ENCODE measurements around the gene ZNF407.
"Not testable (repeated sequence)": the region's sequence is repeated elsewhere in the genome, so short reads cannot be mapped to it uniquely, and the experiment has no call there.

Gene ZNF407

DNA sequence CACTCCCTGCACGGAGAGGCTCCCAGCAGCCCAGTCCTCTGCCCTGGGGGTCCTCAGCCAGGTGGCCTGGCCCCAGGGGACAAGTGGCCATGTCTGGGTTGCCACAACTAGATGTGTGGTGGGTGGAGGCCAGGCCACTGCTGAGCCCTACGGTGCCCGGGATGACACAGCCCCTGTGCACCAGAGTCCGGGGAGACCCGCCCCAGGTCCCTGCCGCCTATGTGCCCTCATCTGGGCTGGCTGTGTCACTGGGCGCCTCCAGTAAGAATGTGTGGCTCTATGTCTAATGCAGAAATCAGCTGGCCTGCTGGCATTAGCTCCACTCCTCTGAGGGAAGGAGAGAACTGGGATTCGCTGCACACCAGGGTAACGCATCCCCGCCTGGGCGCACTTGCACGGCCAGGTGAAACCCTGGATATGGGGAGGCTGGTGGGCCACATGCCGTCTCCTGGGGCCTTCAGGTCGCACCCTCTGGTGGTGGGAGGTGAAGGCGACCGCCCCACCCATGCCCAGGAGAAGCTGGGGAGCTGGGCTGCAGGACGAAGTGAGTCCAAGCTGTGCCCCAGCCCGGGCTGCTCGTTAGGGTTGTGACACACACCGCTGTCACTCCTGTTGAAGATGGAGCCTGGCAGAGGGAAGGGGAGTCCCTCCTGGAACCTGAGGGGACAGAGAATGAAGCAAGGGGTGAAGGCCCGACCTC is 475.2 kb downstream of the ZNF407 start:
- DNase-seq (ENCODE audit: low read depth), result no peak

DNA sequence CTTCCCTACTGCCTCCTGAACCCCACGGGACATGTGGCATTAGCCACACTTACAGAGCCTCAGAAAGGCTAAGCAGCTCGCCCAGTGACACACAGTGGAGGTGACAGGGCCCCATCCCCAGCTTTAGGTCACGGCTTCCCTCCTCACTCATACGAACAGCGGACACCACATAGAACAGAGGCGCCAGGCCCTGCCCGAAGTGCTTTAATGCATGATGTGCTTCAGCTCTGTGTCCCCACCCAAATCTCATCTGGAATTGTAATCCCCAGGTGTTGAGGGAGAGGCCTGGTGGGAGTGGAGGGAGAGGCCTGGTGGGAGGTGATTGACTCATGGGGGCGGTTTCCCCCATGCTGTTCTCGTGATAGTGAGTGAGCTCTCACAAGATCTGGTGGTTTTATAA is 476.0 kb downstream of the ZNF407 start:
- no peak for DNase-seq (ENCODE audit: low read depth)

DNA sequence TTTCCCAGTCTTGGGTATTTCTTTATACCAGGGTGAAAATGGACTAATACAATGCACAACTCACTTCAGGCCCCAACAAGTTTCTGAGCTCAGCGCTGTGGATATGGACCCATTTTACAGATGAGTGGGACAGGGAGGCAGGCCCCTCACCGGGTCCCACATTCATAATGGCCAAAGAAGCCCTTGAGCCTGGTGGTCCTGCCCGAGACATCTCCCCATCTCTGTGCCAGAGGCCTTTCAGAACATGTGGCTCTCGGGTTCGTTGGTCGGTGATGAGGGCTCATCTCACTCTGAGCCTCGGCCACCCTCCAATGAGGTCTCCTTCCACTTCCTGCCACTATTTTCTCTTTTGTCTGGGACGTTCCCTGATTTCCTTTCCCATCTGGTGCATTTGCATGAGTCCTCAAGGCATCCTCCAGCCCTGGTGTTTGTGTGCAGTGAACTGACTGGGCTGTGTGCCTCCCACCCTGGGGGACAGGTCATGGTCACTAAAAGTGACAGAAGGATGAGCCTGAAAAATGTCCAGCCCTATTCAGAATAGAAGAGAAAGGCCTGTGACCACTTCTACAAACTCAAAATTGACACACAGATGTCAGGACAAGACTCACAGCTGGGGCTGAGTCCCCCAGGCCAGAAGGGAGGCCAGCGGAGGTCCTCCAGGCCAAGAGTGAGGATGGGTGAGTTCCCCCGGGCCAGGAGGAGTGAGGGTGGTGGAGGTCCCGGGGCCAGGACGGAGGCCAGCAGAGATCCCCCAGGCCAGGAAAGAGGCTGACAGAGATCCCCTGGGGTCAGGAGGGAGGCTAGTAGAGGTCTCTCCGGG is 476.7 kb downstream of the ZNF407 start:
- no peak for DNase-seq (ENCODE audit: low read depth)

DNA sequence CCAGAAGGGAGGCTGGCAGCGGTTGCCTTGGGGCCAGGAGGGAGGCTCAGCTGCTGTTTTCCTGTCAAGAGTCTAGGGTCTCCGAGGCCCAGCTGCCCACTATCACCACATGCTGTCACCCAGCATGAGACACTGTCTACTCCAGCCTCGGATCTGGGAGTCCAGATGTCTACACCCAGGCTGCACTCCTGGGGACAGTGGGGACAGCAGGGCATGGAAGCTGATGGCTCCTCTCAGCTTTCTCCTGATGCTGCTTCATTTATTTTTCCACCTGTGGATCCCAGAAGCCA is 477.3 kb downstream of the ZNF407 start:
- no peak for DNase-seq (ENCODE audit: low read depth)

DNA sequence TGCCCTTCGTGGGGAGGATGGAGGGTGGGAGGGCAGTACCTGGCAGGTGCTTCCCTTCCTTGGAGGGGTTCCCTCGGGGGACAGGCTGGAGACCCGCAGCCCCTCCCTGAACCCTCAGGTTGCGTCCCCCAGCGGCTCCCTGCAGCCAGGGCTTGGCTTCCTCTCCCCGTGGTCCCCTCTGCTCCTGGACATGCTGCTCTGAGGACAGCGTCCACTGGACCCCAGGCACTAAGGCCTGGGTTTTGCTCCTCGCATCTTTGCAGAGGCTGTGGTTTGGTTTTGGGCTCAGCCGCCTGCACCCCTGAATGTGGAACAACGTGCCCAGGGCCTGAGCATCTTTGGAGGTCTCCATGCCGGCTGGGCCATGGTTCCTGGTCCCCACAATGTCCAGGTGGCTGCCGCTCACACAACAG is 477.8 kb downstream of the ZNF407 start:
- DNase-seq (ENCODE audit: low read depth), result no peak

DNA sequence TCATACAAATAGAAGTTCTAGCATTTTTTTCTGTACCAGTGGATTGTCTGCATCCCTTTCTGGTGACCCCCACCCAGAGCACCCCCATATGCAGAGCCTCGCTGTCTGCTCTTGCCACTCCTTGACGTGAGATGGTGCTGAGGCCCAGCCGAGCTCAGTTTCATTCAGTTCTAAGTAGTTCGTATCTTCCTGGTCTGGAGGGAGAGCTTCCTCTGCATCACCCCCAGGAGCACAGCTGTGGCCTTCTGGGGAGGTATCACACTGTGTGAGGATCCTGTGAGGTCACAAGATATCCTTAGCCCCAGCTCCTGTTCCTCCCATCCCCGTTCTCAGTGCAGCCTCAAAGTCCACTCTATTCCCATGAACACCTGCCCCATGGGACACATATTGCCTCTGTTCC is 478.6 kb downstream of the ZNF407 start:
- no peak for DNase-seq (ENCODE audit: low read depth)

DNA sequence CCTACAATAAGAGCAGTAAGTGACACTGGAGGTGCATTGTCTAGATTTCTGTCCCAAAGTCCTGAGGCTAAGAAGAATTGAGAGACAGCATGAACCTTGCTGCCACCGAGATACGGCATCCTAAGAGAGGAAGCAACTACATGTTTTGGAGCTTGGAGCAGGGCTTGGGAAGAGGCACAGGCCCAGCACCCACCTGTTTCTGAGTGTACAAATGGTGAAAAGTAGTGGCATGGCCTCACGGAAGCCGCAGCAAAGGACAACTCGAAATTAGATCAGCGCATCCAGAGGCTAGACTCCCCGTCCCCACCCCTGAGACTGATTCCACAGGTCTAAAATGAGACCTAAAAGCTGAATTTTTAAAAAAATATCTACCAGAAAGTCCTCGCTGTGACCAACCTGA is 483.8 kb downstream of the ZNF407 start:
- no peak for DNase-seq (ENCODE audit: low read depth)

DNA sequence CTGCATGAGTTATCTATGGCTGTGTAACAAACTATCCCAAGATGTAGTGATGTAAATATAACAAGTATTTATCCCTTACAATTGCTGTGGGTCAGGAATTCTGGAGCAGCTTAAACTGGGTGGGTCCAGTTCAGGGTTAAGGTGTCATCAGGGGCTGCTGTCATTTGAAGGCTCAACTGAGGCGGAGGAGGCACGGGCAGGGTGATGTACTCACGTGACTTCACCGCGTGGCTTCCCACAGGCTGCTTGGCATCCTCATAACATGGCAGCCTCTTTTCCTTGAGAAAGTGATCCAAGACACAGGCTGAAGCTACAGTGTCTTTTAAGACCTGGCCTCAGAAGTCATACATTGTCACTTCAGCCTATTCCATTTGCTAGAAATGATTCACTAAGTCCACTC is 485.5 kb downstream of the ZNF407 start:
- no peak for DNase-seq (ENCODE audit: low read depth)

DNA sequence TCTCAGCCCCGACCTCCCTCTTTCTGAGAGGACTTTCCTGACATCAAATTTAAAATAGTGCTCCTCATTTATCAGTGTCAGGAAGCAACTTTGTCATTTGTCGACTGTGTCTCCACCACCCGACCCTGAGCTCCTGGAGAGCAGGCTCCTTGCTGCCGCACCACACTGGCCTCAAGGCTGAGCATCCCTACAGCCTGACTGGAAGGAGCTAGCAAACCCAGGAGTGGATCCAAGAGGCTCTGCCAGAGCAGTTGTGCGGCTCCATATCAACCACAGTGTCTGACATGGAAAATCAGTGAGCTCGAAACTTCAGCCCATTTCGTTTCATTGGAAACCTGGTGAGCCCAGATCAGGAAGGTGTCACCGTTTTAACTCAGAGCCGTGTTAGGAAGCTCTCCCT is 486.1 kb downstream of the ZNF407 start:
- no peak for DNase-seq (ENCODE audit: low read depth)

DNA sequence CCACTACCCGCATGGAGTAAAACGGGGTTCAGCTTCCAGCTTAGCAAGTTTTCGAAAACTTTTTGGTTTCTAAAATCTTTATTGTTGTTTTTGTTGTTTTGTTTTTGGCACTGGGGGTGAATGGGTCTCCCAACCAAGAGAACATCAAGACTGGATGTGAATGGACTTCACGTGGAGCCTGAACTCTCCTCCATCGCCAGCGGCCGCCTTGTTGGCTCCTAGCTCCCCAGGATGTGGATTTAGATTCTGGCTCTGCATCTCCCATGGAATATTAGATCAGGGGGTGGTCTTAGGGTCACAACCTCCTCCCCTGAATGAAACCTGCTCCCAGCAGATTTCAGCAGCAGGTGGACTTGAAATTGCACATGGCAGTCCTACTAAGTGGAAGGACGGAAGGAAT is 488.0 kb downstream of the ZNF407 start:
- DNase-seq (ENCODE audit: low read depth), result not testable (repeated sequence)

DNA sequence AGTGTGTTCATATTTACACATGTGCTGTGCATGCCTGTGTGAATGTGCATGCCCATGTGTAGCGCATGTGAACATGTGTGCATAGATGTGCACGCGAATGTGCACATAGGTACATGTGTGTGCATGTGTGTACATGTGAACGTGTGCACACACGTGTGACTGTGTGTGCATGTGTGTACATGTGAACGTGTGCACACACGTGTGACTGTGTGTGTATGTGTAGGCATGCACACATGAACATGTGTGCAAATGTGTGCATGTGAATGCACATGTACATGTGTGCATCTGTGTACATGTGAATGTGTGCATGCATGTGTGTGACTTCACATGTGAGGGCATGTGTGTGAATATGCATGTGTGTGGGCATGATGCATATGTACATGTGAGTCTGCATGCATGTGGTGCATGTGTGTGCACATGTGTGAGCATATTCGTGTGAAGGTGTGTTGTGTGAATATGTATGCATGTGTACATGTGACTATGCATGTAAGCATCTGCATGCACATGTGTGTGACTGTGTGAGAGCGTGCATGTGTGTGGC is 488.9 kb downstream of the ZNF407 start:
- DNase-seq (ENCODE audit: low read depth), result no peak

DNA sequence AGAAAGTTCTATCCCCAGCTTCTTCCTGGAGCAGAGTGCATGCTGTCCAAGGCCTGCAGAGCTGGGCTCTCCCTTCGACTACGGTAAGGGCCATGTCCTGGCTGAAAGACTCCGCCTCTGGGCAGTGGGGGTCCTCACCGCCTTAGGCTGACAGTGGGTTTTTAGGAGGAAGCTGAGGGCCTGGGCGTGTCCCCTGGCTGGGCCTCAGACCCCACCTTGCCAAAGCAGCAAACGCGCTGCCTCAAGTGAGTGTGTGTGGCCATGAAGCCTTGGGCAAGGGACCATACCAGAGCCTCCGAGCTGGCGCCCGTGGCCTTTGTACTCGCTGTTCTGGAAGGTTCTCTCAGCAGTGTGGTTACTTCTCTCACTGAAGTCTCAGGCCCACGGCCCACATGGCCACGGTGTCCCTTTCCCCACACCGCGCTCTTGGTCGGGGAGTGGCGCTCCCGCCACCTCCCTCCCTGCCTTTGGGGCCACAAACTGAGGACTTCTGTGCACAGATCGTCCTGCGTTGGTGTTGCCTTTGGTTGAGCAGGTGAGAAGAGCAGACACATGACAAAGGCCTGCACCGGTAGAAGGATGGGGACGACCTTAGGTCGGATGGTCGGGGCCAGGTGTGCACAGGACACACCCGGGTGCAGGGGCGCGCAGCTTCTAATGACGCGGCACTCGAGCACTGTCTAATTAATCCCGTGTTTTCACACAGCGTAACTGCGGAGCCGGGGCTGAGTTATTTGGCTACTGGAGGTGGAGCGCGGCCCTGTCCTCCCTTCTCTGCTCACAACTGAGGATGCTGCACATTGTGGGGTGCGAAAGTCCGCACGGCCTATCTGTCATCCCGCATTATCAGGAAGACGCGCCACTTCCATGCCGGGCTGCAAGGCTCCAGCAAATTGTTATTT is 489.7 kb downstream of the ZNF407 start:
- no peak for DNase-seq (ENCODE audit: low read depth)

DNA sequence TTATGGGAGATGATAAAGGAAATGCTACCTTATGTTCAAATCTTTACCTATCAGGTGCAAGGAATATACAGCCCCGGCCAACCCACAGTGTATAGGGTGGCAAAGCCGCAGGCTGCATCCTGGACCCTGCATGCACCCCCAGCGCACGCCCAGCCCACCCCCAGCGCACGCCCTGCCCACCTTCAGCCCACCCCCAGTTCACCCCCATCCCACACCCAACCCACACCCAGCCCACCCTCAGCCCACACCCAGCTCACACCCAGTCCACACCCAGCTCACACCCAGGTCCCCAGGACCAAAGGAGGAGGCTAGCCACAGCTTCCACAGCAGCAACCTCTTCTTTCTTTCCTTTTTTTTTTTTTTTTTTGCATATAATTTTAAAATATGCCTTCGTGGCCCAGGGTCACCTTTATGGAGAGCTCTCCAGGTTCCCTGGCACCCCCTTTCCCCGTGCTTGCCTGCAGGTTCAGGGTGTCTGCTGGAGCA is 490.4 kb downstream of the ZNF407 start:
- no peak for DNase-seq (ENCODE audit: low read depth)

DNA sequence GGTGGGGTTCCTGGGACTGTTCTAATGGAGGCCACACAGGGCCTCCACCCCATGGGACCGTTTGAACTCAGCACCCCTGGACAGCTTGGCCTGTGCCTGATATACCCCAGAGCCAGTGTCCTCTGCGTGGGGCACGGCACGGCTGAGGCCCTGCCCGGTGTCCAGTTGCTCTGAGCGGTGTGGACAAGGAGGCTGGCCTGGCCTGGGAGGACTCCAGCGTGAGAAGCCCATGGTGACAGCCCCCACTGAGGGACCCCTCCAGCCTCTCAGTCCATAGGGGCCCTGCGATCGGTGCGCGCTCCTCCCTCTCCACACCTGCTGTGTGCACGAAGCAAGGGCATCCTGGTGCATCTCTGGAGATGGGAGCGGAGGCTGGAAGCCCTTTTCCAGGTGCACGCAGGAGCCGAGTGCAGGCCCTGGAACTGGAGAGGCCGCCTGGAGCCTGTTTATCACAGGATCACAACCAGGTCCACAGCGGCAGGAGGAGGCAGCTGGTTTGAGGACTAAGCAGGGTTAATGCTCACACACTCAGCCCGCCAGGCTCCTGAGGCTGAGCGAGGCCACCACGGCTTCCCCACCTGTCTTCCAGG is 491.0 kb downstream of the ZNF407 start:
- no peak for DNase-seq (ENCODE audit: low read depth)

DNA sequence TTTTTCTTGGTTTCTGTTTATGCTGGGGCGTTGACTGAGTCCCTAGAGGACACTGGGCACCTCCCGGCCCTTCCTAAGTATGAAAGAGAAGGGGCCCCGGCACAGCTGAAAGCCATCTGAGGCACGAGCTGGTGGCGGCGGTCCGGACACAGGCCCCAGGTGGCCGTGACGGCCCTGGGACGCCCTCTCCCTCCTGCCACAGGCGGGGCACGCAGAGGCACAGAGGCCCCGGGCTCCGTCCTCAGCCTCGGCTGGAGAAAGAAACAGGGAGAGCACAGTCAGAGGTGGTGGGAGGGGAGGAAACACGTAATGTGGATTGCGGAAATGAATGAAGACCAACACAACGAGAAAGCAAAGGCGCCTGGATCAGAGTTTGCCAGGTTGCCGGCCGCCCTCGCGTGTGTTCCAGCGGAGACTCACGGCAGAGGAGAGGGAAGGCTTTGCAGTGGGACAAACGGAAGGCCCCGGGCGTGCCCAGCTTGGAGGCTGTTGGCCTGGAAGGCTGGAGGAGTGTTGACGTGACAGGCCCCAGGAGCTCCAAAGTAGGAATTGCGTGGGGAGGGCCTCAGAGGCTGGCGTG is 492.2 kb downstream of the ZNF407 start:
- DNase-seq (ENCODE audit: low read depth), result no peak

DNA sequence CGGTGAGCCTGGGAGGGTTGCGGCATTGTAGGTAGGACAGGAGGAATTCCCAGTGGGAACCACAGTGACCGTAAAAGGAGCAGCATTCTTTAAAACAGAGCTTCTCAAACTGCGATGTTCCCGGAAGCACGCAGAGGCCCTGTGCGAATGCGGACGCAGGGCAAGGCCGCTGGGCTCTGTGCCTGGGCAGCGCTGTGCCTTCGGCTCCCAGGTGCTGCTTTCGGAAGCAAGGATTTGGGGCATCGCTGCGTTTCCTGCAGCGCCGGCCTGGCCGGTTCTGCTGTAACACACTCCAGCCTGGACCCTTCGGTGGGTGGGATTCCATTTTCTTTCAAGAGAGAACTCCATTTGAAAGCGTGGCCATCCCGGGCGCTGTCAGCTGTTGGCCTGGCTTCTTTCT is 492.7 kb downstream of the ZNF407 start:
- no peak for DNase-seq (ENCODE audit: low read depth)

DNA sequence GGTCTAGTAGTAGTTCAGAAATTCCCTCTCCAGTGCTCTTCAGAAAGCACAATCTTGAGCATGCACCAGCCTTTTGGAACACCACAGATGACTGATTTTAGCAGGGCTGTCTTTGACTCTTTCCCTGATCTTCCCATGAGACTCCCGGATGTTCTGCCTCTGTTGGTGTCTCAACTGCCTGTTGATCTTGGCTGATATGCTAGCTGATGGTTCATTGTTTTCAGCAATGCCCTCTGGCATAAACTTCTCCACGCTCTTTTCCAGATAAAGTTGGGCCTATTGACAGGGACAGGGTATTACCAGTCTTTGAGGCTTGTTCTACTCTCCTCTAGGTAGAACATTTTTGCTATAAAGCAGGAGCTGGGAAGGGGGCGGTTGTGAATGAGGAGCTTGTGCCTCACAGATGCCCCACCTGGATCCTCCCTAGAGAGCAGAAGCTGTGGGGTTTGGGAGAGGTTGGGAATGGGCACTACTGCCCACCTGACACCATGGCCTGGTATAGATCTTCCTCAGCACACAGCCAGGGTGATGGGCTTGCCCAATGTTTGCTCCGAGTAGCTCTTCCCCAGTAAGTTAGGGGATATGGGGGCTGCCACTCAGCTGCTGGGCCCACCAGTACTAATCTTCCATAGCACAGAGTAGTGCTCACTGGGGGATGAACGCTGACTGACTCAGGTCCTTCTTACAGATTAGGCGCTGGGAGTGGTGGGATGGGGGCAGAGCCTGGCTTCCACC is 500.0 kb downstream of the ZNF407 start:
- DNase-seq (ENCODE audit: low read depth), result no peak

DNA sequence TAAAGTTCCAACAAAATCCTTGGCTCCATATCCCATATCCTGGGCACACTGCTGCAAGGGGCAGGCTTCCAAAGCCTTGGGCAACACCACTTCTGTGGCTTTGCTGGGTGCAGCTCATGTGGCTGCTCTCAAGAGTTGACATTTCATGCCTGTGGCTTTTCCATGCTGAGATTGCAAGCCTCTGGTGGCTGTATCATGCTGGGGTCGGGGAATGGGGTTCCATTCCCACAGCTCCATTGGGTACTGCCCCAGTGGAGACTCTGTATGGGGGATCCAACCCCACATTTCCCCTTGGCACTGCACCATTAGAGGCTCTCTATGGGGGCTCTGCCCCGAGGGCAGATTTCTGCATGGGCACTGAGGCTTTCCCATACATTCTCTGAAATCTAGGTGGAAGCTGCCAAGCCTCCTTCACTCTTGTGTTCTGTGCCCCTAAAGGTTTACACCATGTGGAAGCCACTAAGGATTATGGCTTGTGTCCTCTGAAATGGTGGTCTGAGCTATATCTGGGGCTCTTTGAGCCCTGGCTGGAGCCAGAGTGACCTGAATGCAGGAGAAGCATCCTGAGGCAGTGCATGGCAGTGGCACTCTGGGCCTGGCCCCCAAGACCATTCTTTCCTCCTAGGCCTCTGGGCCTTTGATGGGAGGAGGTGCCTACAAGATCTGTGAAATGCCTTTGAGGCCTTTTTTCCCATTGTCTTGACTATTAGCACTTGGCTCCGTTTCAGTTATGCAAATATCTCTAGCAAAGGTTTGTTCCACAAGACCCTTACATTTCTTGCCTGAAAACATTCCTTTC is 503.4 kb downstream of the ZNF407 start:
- no peak for DNase-seq (ENCODE audit: low read depth)

DNA sequence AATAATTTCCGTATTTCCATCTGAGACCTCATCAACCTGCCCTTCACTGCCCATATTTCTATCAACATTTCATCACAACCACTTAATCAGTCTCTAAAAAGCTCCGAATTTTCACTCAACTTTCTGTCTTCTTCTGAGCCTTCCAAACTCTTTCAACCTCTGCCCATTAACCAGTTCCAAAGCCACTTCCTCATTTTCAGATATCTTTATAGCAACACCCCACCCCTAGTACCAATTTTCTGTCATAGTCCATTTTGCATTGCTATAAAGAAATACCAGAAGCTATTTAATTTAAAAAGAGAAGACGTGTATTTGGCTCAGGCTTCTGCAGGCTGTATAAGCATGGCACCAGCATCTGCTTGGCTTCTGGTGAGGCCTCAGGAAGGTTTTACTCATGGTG is 504.2 kb downstream of the ZNF407 start:
- DNase-seq (ENCODE audit: low read depth), result no peak

DNA sequence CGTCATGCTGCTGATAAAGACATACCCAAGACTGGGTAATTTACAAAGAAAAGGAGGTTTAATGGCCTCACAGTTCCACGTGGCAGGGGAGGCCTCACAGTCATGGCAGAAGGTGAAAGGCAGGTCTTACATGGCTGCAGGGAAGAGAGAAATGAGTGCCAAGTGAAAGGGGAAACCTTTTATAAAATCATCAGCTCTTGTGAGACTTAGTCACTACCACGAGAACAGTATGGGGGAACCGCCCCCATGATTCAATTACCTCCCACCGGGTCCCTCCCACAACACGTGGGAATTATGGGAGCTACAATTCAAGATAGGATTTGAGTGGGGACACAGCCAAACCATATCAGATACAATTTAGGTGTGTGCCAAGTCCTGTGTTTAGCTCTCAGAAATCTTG is 506.4 kb downstream of the ZNF407 start:
- DNase-seq (ENCODE audit: low read depth), result not testable (repeated sequence)
